ENCODE data around the gene ADAMTSL1. TPM values are rescaled to one million over a fixed set of nuclear protein-coding genes. Genes with fewer than 3 reads are reported as not detected.
"Not testable (repeated sequence)": the region's sequence is repeated elsewhere in the genome, so short reads cannot be mapped to it uniquely, and the experiment has no call there.

Gene ADAMTSL1
- total and polyA plus RNA-seq, 8 donors = 1.1 to 98.8 (median 8.4) TPM

GRCh38 chr9:18866121-18866831, 392.3 kb downstream of the ADAMTSL1 start:
- intact Hi-C loops (cut with DNase I; ENCODE audit: low total_unique reads) = no loop called here
- TF ChIP-seq POLR2A (IDR thresholded peaks at IDR 0.05) (no peak), CTCF (IDR thresholded peaks at IDR 0.05) (no peak), POLR2AphosphoS5 (IDR thresholded peaks at IDR 0.05) (no peak), EP300 (IDR thresholded peaks at IDR 0.05) (no peak)
- H3K27ac ChIP-seq = no peak overlapping the region
- H3K4me3 ChIP-seq = no peak overlapping the region
- no peaks in the 10 kb centered on the region for H3K36me3 ChIP-seq
- H3K4me1 ChIP-seq = peaks cover 0 to 16% (median 11%) of the 10 kb centered on the region in 4 donors
- no peak for DNase-seq
- peaks cover 0 to 23% (median 14%) of the 10 kb centered on the region in 4 donors for H3K9me3 ChIP-seq
- no peaks in the 10 kb centered on the region for H3K27me3 ChIP-seq
- 85 to 92% (median 88%) methylated on average over 4 of the region's 4 CpGs for WGBS, 5 donors

DNA sequence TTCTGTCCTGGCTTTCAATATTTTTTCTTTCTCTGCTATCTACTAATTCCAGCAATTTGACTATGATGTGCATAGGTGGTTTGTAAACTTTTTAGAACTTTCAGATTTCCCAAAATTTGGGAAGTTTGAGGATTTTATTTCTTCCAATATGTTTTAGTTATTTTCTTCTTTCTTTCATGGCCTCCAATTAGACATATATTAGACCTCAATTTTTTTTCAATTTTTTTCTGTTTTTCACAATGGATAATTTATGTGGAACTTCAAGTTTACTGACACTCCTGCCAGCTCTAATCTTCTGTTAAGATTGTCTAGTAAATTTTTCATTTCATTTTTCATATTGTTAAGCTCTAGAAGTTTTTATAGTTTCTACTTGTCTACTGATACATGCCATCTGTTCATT, 395.8 kb downstream of the ADAMTSL1 start:
- H3K4me1 ChIP-seq = no peaks in the 10 kb centered on the region
- TF ChIP-seq CTCF (IDR thresholded peaks at IDR 0.05) = no peak
- no peak for TF ChIP-seq POLR2AphosphoS5 (IDR thresholded peaks at IDR 0.05)
- no peak for TF ChIP-seq POLR2A (IDR thresholded peaks at IDR 0.05)
- no peak for TF ChIP-seq EP300 (IDR thresholded peaks at IDR 0.05)
- H3K4me3 ChIP-seq = no peak overlapping the region
- intact Hi-C loops (cut with DNase I; ENCODE audit: low total_unique reads) = no loop called here
- no peak for DNase-seq
- peaks cover 0 to 23% (median 14%) of the 10 kb centered on the region in 4 donors for H3K9me3 ChIP-seq
- H3K27me3 ChIP-seq = no peaks in the 10 kb centered on the region
- no peaks in the 10 kb centered on the region for H3K36me3 ChIP-seq
- H3K27ac ChIP-seq = no peak overlapping the region

DNA sequence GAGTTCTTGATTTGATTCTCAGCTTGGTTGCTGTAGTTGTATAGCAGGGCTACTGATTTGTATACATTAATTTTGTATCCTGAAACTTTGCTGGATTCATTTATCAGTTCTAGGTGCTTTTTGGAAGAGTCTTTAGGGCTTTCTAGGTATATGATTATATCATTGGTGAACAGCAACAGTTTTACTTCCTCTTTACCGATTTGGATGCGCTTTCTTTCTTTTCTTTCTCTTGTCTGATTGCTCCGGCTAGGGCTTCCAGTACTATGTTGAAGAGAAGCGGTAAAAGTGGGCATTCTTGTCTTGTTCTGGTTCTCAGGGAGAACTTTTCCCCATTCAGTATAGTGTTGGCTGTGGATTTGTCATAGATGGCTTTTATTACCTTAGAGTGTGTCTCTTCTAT, 400.1 kb downstream of the ADAMTSL1 start:
- Histone ChIP-seq H3K36me3 (no peaks in the 10 kb centered on the region), H3K27ac (no peak overlapping the region), H3K4me3 (no peak overlapping the region), H3K4me1 (no peaks in the 10 kb centered on the region), H3K9me3 (peaks cover 0 to 16% (median 12%) of the 10 kb centered on the region in 4 donors), H3K27me3 (no peaks in the 10 kb centered on the region)
- intact Hi-C loops (cut with DNase I; ENCODE audit: low total_unique reads) = no loop called here
- 95 to 100% (median 96%) methylated on average over 4 of the region's 4 CpGs for WGBS, 5 donors
- TF ChIP-seq CTCF (IDR thresholded peaks at IDR 0.05) = no peak
- TF ChIP-seq POLR2A (IDR thresholded peaks at IDR 0.05) = no peak
- no peak for TF ChIP-seq EP300 (IDR thresholded peaks at IDR 0.05)
- TF ChIP-seq POLR2AphosphoS5 (IDR thresholded peaks at IDR 0.05) = no peak
- DNase-seq = no peak

DNA sequence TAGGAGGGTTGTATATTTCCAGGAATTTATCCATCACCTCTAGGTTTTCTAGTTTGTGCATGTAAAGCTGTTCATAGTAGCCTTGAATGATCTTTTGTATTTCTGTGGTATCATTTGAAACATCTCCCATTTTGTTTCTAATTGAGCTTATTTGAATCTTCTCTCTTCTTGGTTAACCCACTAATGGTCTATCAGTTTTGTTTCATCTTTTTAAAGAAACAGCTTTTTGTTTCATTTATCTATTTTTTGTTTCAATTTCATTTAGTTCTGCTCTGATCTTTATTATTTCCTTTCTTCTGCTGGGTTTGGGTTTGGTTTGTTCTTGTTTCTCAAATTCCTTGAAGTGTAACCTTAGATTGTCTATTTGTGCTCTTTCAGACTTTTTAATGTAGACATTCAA, 401.0 kb downstream of the ADAMTSL1 start:
- H3K4me1 ChIP-seq; DNase-seq; H3K4me3 ChIP-seq; H3K9me3 ChIP-seq; H3K27ac ChIP-seq; H3K36me3 ChIP-seq; intact Hi-C loops (cut with DNase I; ENCODE audit: low total_unique reads); H3K27me3 ChIP-seq: not testable (repeated sequence)

GRCh38 chr9:18877984-18878383, 404.0 kb downstream of the ADAMTSL1 start:
- TF ChIP-seq POLR2AphosphoS5 (IDR thresholded peaks at IDR 0.05) (no peak), CTCF (IDR thresholded peaks at IDR 0.05) (no peak), EP300 (IDR thresholded peaks at IDR 0.05) (no peak), POLR2A (IDR thresholded peaks at IDR 0.05) (no peak)
- Histone ChIP-seq H3K4me1 (no peaks in the 10 kb centered on the region), H3K27ac (no peak overlapping the region), H3K36me3 (no peaks in the 10 kb centered on the region), H3K9me3 (no peaks in the 10 kb centered on the region), H3K4me3 (no peak overlapping the region), H3K27me3 (no peaks in the 10 kb centered on the region)
- no peak for DNase-seq
- WGBS, 5 donors = 85 to 100% (median 88%) methylated on average over 3 of the region's 3 CpGs
- intact Hi-C loops (cut with DNase I; ENCODE audit: low total_unique reads) = no loop called here

Data from stomach (tissue), 9 donors.